CD4-positive, alpha-beta T cell treated with Interleukin-21 for 1 hour (primary cell): ENCODE data around the gene SLC38A10.

Experiments
- DNase-seq: peaks from one replicate; pipeline ENCODE4 v3.0.0-alpha.2; 2020

SLC38A10 gene

DNA sequence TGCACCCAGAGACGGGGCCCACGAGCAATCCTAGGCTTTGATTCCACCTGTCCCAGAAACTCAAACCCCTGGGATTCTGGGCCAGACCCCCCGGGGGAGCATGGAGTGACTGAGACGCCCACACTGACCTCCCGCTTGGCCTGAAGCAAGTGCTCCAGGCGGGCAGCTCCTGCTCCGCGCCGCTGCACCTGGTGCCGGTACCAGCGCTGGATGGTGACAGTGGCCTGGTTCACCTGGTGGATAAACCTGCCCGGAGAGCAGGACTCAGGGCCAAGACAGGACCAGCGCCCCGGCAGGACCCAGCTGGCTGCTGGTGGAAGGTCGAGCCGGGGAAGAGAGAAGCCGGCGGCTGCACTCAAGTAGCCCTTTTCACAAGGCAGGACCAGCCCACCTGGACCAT, 94.9 kb downstream of the SLC38A10 start:
- no peak for DNase-seq

GRCh38 chr17:81199482-81199830, 95.7 kb downstream of the SLC38A10 start:
- DNase-seq: no peak

DNA sequence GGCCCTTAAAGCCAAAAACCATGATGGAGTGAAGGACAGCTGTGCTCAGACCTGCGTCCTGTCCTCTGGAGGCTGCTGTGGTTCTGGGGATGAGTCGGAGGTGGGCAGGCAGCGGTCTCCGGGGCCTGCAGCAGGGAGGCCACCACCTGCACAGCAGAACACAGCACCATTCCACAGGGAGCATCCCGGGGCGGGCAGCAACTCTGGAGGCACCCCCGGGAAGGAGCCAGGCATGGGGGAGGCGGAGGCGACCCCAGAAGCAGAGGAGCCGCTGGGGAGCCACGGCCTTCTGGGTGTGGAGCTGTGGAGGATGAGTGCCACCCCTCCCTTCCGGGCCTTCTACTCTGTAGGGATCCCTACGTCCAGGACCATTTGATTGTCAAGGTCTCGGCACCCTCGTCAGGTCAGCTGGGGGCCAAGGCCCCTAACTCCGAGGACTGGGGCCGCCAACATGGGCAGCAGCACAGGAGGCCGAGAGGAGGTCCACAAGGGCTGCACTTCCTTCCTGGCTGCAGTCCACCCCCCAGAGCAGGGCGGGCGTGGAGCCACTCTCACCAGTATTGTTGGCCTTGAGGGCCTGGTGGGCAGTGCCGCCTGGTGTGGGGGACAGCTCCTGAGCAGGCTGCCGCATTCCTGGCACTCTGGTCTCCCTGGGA, 96.2 kb downstream of the SLC38A10 start:
- no peak for DNase-seq

GRCh38 chr17:81197831-81198490, 97.1 kb downstream of the SLC38A10 start:
- no peak for DNase-seq

GRCh38 chr17:81197409-81197795, 97.7 kb downstream of the SLC38A10 start:
- DNase-seq: no peak

- no peak for DNase-seq
Observed at GRCh38 chr17:81196505-81197408, 98.3 kb downstream of the SLC38A10 start.

DNA sequence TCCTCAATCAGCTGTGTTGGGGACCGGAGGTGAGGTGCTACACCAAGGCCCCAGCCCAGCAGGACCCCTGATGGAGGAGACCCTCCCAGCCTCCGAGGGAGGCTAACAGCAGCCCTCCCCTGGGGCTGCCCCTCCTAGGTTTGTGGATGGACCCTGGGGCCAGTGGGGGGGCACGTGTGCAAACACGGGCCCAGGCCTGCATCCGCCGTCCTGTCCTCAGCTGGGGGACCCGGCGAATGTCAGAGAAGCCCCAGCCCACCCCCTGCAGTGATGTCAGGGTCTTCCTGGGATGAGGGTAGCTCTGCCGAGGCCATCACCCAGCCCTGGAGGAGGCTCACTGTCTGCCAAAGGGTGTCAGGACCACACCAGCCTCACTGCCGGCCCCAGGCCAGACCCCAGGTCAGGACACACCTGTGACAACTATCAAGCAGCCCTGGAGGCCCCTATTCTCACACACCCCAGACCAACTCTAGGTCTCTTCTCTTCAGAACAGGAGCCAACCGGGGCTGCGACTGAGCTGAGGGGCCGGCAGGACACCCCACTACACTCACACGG, 99.1 kb downstream of the SLC38A10 start:
- no peak for DNase-seq
